ENCODE measurements around the gene SART1. TPM values are rescaled to one million over a fixed set of nuclear protein-coding genes. Genes with fewer than 3 reads are reported as not detected.

SART1 gene
- total and polyA plus RNA-seq, 10 donors, result 26.6 to 117 (median 61.9) TPM

DNA sequence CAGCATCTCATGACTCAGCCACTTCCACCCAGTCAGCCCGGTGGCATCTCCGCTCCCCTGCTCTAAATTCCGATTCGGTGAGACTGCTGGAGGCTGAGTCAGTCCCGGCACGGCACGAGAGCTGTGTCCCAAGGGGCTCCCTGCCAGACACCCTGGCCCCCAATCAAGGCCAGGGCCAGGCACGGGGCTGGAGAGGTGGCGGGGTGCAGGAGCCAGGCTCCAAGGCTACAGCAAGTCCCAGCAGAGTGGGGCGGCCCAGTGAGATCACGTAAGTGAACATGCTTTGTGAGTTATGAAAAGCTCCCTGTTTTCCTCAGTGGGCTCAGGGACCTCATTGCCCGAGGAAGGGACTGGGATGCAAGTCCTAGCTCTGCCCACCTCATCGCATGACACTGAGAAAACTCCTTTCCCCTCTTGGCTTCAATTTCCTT, 45.7 kb upstream of the SART1 start:
- WGBS, 5 donors, result 26 to 54% (median 32%) methylated on average over 3 to 13 of the region's 13 CpGs
- TF ChIP-seq, protein P1, sequence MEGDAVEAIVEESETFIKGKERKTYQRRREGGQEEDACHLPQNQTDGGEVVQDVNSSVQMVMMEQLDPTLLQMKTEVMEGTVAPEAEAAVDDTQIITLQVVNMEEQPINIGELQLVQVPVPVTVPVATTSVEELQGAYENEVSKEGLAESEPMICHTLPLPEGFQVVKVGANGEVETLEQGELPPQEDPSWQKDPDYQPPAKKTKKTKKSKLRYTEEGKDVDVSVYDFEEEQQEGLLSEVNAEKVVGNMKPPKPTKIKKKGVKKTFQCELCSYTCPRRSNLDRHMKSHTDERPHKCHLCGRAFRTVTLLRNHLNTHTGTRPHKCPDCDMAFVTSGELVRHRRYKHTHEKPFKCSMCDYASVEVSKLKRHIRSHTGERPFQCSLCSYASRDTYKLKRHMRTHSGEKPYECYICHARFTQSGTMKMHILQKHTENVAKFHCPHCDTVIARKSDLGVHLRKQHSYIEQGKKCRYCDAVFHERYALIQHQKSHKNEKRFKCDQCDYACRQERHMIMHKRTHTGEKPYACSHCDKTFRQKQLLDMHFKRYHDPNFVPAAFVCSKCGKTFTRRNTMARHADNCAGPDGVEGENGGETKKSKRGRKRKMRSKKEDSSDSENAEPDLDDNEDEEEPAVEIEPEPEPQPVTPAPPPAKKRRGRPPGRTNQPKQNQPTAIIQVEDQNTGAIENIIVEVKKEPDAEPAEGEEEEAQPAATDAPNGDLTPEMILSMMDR (IDR thresholded peaks at IDR 0.05 in 8 of 11, conservative IDR thresholded peaks at IDR 0.05 in 3 of 11), result no peak
- TF ChIP-seq POLR2A (IDR thresholded peaks at IDR 0.05), result no peak
- peak; percentile 64 to 77 (median 65) for TF ChIP-seq POLR2AphosphoS5 (IDR thresholded peaks at IDR 0.05)
- DNase-seq, result peak; percentile 84
- intact Hi-C loops (cut with DNase I; ENCODE audit: low total_unique reads), result no loop called here
- Histone ChIP-seq H3K9me3 (no peaks in the 10 kb centered on the region), H3K4me3 (peak overlapping the region in 2 of 8 donors; percentile 13 to 15), H3K27me3 (replicated peaks in 1 of 7) (no peaks in the 10 kb centered on the region), H3K27ac (peak overlapping the region in 7 of 8 donors; percentile 36 to 98 (median 71)), H3K4me1 (peaks cover 43 to 80% (median 62%) of the 10 kb centered on the region in 6 donors), H3K36me3 (peaks cover 0 to 19% (median 2%) of the 10 kb centered on the region in 6 donors)

DNA sequence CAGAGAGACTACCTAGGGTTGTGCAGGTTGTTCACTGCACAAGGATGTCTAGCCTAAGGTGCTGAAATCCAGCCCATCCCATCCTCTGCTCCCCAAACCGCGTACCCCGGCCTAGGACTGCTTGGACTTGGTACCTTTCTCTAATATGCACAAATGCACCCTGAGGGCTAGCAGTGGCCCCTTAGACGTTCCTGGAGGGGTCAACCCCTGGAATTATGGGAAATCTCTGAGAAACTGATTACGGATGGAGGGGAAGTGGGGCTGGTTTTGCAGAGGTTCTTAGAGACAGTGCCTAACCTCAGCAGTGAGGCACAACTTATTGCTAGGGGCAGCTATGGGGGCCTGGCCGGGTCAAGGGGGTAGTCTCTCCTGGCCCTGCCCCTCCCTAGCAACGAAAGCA, 45.1 kb upstream of the SART1 start:
- H3K9me3 ChIP-seq, result no peaks in the 10 kb centered on the region
- WGBS, 5 donors, result 69 to 86% (median 79%) methylated on average over 7 of the region's 7 CpGs
- intact Hi-C loops (cut with DNase I; ENCODE audit: low total_unique reads), result no loop called here
- peak overlapping the region in 6 of 8 donors; percentile 56 to 98 (median 72) for H3K27ac ChIP-seq
- H3K27me3 ChIP-seq (replicated peaks in 1 of 7), result no peaks in the 10 kb centered on the region
- no peak for DNase-seq
- peak overlapping the region in 2 of 8 donors; percentile 96 to 100 for H3K4me3 ChIP-seq
- TF ChIP-seq POLR2AphosphoS5 (IDR thresholded peaks at IDR 0.05) (no peak), POLR2A (IDR thresholded peaks at IDR 0.05) (no peak)
- TF ChIP-seq, protein P1 (IDR thresholded peaks at IDR 0.05 in 8 of 11, conservative IDR thresholded peaks at IDR 0.05 in 3 of 11), result no peak
- peaks cover 47 to 82% (median 64%) of the 10 kb centered on the region in 6 donors for H3K4me1 ChIP-seq
- H3K36me3 ChIP-seq, result peaks cover 0 to 24% (median 2%) of the 10 kb centered on the region in 6 donors

DNA sequence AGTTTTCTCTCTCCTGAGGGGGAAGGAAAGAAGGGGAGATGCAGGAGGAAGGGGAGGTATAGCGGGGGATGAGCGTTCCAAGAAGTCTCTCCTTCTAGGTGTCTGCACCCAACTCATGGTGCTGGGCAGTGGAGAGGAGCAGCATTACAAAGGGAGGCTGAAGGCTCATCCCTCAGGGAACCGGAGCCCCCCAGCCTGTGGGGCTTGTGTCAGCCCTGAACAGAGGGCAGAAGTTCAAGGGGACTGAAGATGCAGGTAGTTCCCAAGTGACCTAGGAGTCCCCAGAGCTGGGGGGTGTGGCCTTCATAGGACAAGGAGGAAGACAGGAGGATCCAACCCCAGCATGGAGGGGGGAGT, 44.5 kb upstream of the SART1 start:
- H3K4me3 ChIP-seq, result peak overlapping the region in 5 of 8 donors; percentile 90 to 100 (median 96)
- DNase-seq, result no peak
- H3K27me3 ChIP-seq (replicated peaks in 1 of 7), result no peaks in the 10 kb centered on the region
- peaks cover 0 to 31% (median 5%) of the 10 kb centered on the region in 6 donors for H3K36me3 ChIP-seq
- no peak for TF ChIP-seq POLR2A (IDR thresholded peaks at IDR 0.05)
- TF ChIP-seq POLR2AphosphoS5 (IDR thresholded peaks at IDR 0.05), result no peak
- TF ChIP-seq, protein P1 (IDR thresholded peaks at IDR 0.05 in 8 of 11, conservative IDR thresholded peaks at IDR 0.05 in 3 of 11), result no peak
- H3K4me1 ChIP-seq, result peaks cover 45 to 82% (median 58%) of the 10 kb centered on the region in 6 donors
- 89 to 100% (median 92%) methylated on average over 3 of the region's 3 CpGs for WGBS, 5 donors
- no peaks in the 10 kb centered on the region for H3K9me3 ChIP-seq
- intact Hi-C loops (cut with DNase I; ENCODE audit: low total_unique reads), result no loop called here
- H3K27ac ChIP-seq, result peak overlapping the region in 5 of 8 donors; percentile 26 to 98 (median 66)

DNA sequence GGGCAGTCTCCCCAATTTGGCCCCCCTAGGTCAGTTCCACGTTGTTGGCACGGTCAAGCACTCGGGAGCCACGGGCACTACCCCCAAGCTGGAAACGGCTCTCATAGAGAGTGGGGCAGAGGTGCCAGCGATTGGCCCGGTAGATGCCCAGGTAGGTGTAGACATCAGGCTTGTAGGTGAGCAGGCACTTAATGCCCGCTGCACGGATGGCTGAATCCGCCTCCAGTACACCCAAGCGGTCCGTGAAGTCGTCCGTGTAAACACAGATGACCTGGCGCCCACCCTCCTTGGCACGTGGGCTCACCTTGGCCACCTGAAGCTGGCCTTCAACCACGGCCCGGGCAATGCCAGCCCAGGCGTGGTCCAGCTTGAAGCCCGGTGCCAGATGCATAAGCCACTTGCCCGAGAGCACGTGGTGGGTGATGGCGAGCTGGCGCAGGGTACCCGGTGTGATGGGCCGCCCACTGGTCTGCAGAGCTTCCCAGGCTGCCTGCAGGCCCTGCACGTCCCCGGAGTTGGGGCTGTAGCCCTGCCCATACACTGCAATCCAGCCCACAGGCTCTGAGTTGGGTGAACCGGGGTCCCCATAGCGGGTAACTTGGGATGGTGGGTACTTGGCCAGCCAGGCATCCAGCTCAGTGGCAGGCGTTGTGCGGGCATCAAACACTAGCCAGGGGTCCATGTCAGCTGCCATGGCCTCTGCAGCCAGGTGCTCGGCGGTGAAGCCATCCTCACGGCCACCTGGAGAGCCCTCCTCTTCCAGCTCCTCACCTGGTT, 43.9 kb upstream of the SART1 start:
- Histone ChIP-seq H3K9me3 (no peaks in the 10 kb centered on the region), H3K27me3 (replicated peaks in 1 of 7) (no peaks in the 10 kb centered on the region), H3K4me3 (peak overlapping the region; percentile 85 to 100 (median 96)), H3K36me3 (peaks cover 0 to 37% (median 10%) of the 10 kb centered on the region in 6 donors), H3K27ac (peak overlapping the region in 7 of 8 donors; percentile 91 to 98 (median 97)), H3K4me1 (peaks cover 45 to 82% (median 54%) of the 10 kb centered on the region in 6 donors)
- peak; percentile 85 for DNase-seq
- WGBS, 5 donors, result 75 to 92% (median 87%) methylated on average over 26 to 35 of the region's 35 CpGs
- intact Hi-C loops (cut with DNase I; ENCODE audit: low total_unique reads), result no loop called here
- TF ChIP-seq, protein P1 (IDR thresholded peaks at IDR 0.05 in 8 of 11, conservative IDR thresholded peaks at IDR 0.05 in 3 of 11), result no peak
- TF ChIP-seq POLR2A (IDR thresholded peaks at IDR 0.05), result no peak
- peak in 1 of 3 donors; percentile 23 for TF ChIP-seq POLR2AphosphoS5 (IDR thresholded peaks at IDR 0.05)

Data from spleen (tissue), 11 donors.